ENCODE data around the gene CAMK2D. TPM values are rescaled to one million over a fixed set of nuclear protein-coding genes. Genes with fewer than 3 reads are reported as not detected.

Gene CAMK2D
- total and polyA plus RNA-seq, 2 donors: 23.0 to 27.9 TPM

GRCh38 chr4:113423631-113424030, 337.9 kb downstream of the CAMK2D start:
- Histone ChIP-seq H3K9me3 (ENCODE audit: control insufficient read depth in 2 of 2, insufficient read depth in 1 of 2, low read length in 1 of 2) (no peaks in the 10 kb centered on the region), H3K27me3 (ENCODE audit: control insufficient read depth in 2 of 2, insufficient read depth in 1 of 2, low read length in 1 of 2) (no peaks in the 10 kb centered on the region), H3K4me1 (ENCODE audit: control insufficient read depth in 2 of 2, insufficient read depth in 2 of 2, low read length in 2 of 2) (no peaks in the 10 kb centered on the region), H3K36me3 (ENCODE audit: control insufficient read depth in 2 of 2, insufficient read depth in 2 of 2, low read length in 1 of 2) (no peaks in the 10 kb centered on the region), H3K27ac (ENCODE audit: low read depth in 1 of 2, low read length in 1 of 2) (no peak overlapping the region), H3K4me3 (ENCODE audit: low read length in 2 of 2) (no peak overlapping the region)
- 91% methylated on average over 1 of the region's 1 CpG for WGBS
- DNase-seq (ENCODE audit: low read depth in 6 of 9, low spot score in 9 of 9): no peak

GRCh38 chr4:113420938-113421337, 340.6 kb downstream of the CAMK2D start:
- no peak for DNase-seq (ENCODE audit: low read depth in 6 of 9, low spot score in 9 of 9)
- no peaks in the 10 kb centered on the region for H3K27me3 ChIP-seq (ENCODE audit: control insufficient read depth in 2 of 2, insufficient read depth in 1 of 2, low read length in 1 of 2)
- no peak overlapping the region for H3K27ac ChIP-seq (ENCODE audit: low read depth in 1 of 2, low read length in 1 of 2)
- H3K9me3 ChIP-seq (ENCODE audit: control insufficient read depth in 2 of 2, insufficient read depth in 1 of 2, low read length in 1 of 2): no peaks in the 10 kb centered on the region
- H3K4me3 ChIP-seq (ENCODE audit: low read length in 2 of 2): no peak overlapping the region
- H3K36me3 ChIP-seq (ENCODE audit: control insufficient read depth in 2 of 2, insufficient read depth in 2 of 2, low read length in 1 of 2): no peaks in the 10 kb centered on the region
- H3K4me1 ChIP-seq (ENCODE audit: control insufficient read depth in 2 of 2, insufficient read depth in 2 of 2, low read length in 2 of 2): no peaks in the 10 kb centered on the region

- no peak for DNase-seq (ENCODE audit: low read depth in 6 of 9, low spot score in 9 of 9)
- Histone ChIP-seq H3K4me1 (ENCODE audit: control insufficient read depth in 2 of 2, insufficient read depth in 2 of 2, low read length in 2 of 2) (no peaks in the 10 kb centered on the region), H3K9me3 (ENCODE audit: control insufficient read depth in 2 of 2, insufficient read depth in 1 of 2, low read length in 1 of 2) (no peaks in the 10 kb centered on the region), H3K27me3 (ENCODE audit: control insufficient read depth in 2 of 2, insufficient read depth in 1 of 2, low read length in 1 of 2) (no peaks in the 10 kb centered on the region), H3K27ac (ENCODE audit: low read depth in 1 of 2, low read length in 1 of 2) (no peak overlapping the region), H3K36me3 (ENCODE audit: control insufficient read depth in 2 of 2, insufficient read depth in 2 of 2, low read length in 1 of 2) (no peaks in the 10 kb centered on the region), H3K4me3 (ENCODE audit: low read length in 2 of 2) (no peak overlapping the region)
- WGBS: 98% methylated on average over 2 of the region's 2 CpGs
Measured at GRCh38 chr4:113419631-113420030, 341.9 kb downstream of the CAMK2D start.

- no peaks in the 10 kb centered on the region for H3K9me3 ChIP-seq (ENCODE audit: control insufficient read depth in 2 of 2, insufficient read depth in 1 of 2, low read length in 1 of 2)
- H3K27ac ChIP-seq (ENCODE audit: low read depth in 1 of 2, low read length in 1 of 2): no peak overlapping the region
- WGBS: 77% methylated on average over 4 of the region's 4 CpGs
- H3K4me3 ChIP-seq (ENCODE audit: low read length in 2 of 2): no peak overlapping the region
- peaks cover 0 to 2% of the 10 kb centered on the region in 2 donors for H3K4me1 ChIP-seq (ENCODE audit: control insufficient read depth in 2 of 2, insufficient read depth in 2 of 2, low read length in 2 of 2)
- no peaks in the 10 kb centered on the region for H3K36me3 ChIP-seq (ENCODE audit: control insufficient read depth in 2 of 2, insufficient read depth in 2 of 2, low read length in 1 of 2)
- no peaks in the 10 kb centered on the region for H3K27me3 ChIP-seq (ENCODE audit: control insufficient read depth in 2 of 2, insufficient read depth in 1 of 2, low read length in 1 of 2)
- no peak for DNase-seq (ENCODE audit: low read depth in 6 of 9, low spot score in 9 of 9)
Measured at GRCh38 chr4:113411496-113411938, 350.0 kb downstream of the CAMK2D start.

GRCh38 chr4:113410686-113411085, 350.9 kb downstream of the CAMK2D start:
- Histone ChIP-seq H3K4me3 (ENCODE audit: low read length in 2 of 2) (no peak overlapping the region), H3K27me3 (ENCODE audit: control insufficient read depth in 2 of 2, insufficient read depth in 1 of 2, low read length in 1 of 2) (no peaks in the 10 kb centered on the region), H3K36me3 (ENCODE audit: control insufficient read depth in 2 of 2, insufficient read depth in 2 of 2, low read length in 1 of 2) (no peaks in the 10 kb centered on the region), H3K4me1 (ENCODE audit: control insufficient read depth in 2 of 2, insufficient read depth in 2 of 2, low read length in 2 of 2) (peaks cover 0 to 2% of the 10 kb centered on the region in 2 donors), H3K9me3 (ENCODE audit: control insufficient read depth in 2 of 2, insufficient read depth in 1 of 2, low read length in 1 of 2) (no peaks in the 10 kb centered on the region), H3K27ac (ENCODE audit: low read depth in 1 of 2, low read length in 1 of 2) (no peak overlapping the region)
- no peak for DNase-seq (ENCODE audit: low read depth in 6 of 9, low spot score in 9 of 9)

GRCh38 chr4:113409181-113409580, 352.4 kb downstream of the CAMK2D start:
- H3K4me1 ChIP-seq (ENCODE audit: control insufficient read depth in 2 of 2, insufficient read depth in 2 of 2, low read length in 2 of 2): peaks cover 0 to 2% of the 10 kb centered on the region in 2 donors
- no peak overlapping the region for H3K4me3 ChIP-seq (ENCODE audit: low read length in 2 of 2)
- no peak for DNase-seq (ENCODE audit: low read depth in 6 of 9, low spot score in 9 of 9)
- no peaks in the 10 kb centered on the region for H3K9me3 ChIP-seq (ENCODE audit: control insufficient read depth in 2 of 2, insufficient read depth in 1 of 2, low read length in 1 of 2)
- H3K27ac ChIP-seq (ENCODE audit: low read depth in 1 of 2, low read length in 1 of 2): no peak overlapping the region
- no peaks in the 10 kb centered on the region for H3K27me3 ChIP-seq (ENCODE audit: control insufficient read depth in 2 of 2, insufficient read depth in 1 of 2, low read length in 1 of 2)
- no peaks in the 10 kb centered on the region for H3K36me3 ChIP-seq (ENCODE audit: control insufficient read depth in 2 of 2, insufficient read depth in 2 of 2, low read length in 1 of 2)
- 61% methylated on average over 4 of the region's 4 CpGs for WGBS

- H3K27me3 ChIP-seq (ENCODE audit: control insufficient read depth in 2 of 2, insufficient read depth in 1 of 2, low read length in 1 of 2): no peaks in the 10 kb centered on the region
- no peaks in the 10 kb centered on the region for H3K36me3 ChIP-seq (ENCODE audit: control insufficient read depth in 2 of 2, insufficient read depth in 2 of 2, low read length in 1 of 2)
- no peak for DNase-seq (ENCODE audit: low read depth in 6 of 9, low spot score in 9 of 9)
- WGBS: 87% methylated on average over 2 of the region's 2 CpGs
- no peaks in the 10 kb centered on the region for H3K9me3 ChIP-seq (ENCODE audit: control insufficient read depth in 2 of 2, insufficient read depth in 1 of 2, low read length in 1 of 2)
- H3K4me1 ChIP-seq (ENCODE audit: control insufficient read depth in 2 of 2, insufficient read depth in 2 of 2, low read length in 2 of 2): peaks cover 0 to 2% of the 10 kb centered on the region in 2 donors
- no peak overlapping the region for H3K4me3 ChIP-seq (ENCODE audit: low read length in 2 of 2)
- H3K27ac ChIP-seq (ENCODE audit: low read depth in 1 of 2, low read length in 1 of 2): no peak overlapping the region
Measured at GRCh38 chr4:113407409-113407808, 354.1 kb downstream of the CAMK2D start.

- no peak overlapping the region for H3K4me3 ChIP-seq (ENCODE audit: low read length in 2 of 2)
- WGBS: 94% methylated on average over 7 of the region's 7 CpGs
- H3K36me3 ChIP-seq (ENCODE audit: control insufficient read depth in 2 of 2, insufficient read depth in 2 of 2, low read length in 1 of 2): no peaks in the 10 kb centered on the region
- H3K27me3 ChIP-seq (ENCODE audit: control insufficient read depth in 2 of 2, insufficient read depth in 1 of 2, low read length in 1 of 2): no peaks in the 10 kb centered on the region
- DNase-seq (ENCODE audit: low read depth in 6 of 9, low spot score in 9 of 9): no peak
- peaks cover 0 to 2% of the 10 kb centered on the region in 2 donors for H3K4me1 ChIP-seq (ENCODE audit: control insufficient read depth in 2 of 2, insufficient read depth in 2 of 2, low read length in 2 of 2)
- no peak overlapping the region for H3K27ac ChIP-seq (ENCODE audit: low read depth in 1 of 2, low read length in 1 of 2)
- H3K9me3 ChIP-seq (ENCODE audit: control insufficient read depth in 2 of 2, insufficient read depth in 1 of 2, low read length in 1 of 2): no peaks in the 10 kb centered on the region
Measured at GRCh38 chr4:113406723-113407016, 354.9 kb downstream of the CAMK2D start.

GRCh38 chr4:113405874-113406722, 355.4 kb downstream of the CAMK2D start:
- Histone ChIP-seq H3K36me3 (ENCODE audit: control insufficient read depth in 2 of 2, insufficient read depth in 2 of 2, low read length in 1 of 2) (no peaks in the 10 kb centered on the region), H3K27me3 (ENCODE audit: control insufficient read depth in 2 of 2, insufficient read depth in 1 of 2, low read length in 1 of 2) (no peaks in the 10 kb centered on the region), H3K27ac (ENCODE audit: low read depth in 1 of 2, low read length in 1 of 2) (no peak overlapping the region), H3K9me3 (ENCODE audit: control insufficient read depth in 2 of 2, insufficient read depth in 1 of 2, low read length in 1 of 2) (no peaks in the 10 kb centered on the region), H3K4me3 (ENCODE audit: low read length in 2 of 2) (no peak overlapping the region), H3K4me1 (ENCODE audit: control insufficient read depth in 2 of 2, insufficient read depth in 2 of 2, low read length in 2 of 2) (peaks cover 0 to 2% of the 10 kb centered on the region in 2 donors)
- 89% methylated on average over 7 of the region's 7 CpGs for WGBS
- no peak for DNase-seq (ENCODE audit: low read depth in 6 of 9, low spot score in 9 of 9)
